Iris pigment epithelial cell (primary cell): ENCODE measurements around the gene OR52E8.

Source experiments
- DNase-seq: peaks from one replicate; pipeline ENCODE4 v3.0.0-alpha.2; 2011; ENCODE audit warnings: low read depth

Gene OR52E8

DNA sequence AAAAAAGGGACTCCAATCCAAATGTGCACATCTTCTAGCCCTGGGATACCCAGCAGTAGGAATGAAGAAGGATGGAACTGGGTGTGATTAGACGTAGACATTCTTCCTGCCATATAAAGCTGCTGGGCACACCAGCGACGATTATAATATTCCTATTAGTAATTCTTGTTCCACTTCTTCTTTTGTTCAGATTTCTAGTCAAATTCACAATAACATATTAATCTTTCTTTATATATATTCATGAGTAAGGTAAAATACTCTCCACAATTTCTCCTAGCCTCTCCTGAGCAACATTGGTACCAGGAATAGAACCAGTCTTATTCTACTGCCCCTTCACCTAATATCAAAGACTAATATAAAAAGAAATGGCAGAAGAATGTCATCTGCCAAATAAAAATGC, at the start of gene OR52E8:
Gene OR52E8 (minus strand): TSS at position 101 of the 400 bp plus-strand sequence. CDS start 0 bp downstream, at position 101.
- no peak for DNase-seq

DNA sequence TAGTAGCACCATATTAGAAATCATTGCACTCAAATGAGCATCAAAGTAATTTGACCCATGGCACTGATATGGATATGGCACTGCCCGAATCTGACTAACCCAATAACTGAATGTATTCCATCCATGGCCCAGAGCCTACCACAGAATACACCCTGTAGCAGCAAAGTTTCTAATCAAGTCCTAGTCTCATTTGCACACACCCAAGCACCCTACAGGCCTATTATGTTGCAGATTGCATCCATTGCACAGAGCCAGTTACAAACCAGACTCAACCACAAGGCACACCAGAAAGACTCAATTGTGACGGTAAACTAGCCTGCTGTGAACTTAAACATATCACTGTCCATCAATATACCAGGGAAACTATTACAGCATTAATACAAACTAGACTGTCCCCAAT, 42.0 kb upstream of the OR52E8 start:
- DNase-seq = no peak

DNA sequence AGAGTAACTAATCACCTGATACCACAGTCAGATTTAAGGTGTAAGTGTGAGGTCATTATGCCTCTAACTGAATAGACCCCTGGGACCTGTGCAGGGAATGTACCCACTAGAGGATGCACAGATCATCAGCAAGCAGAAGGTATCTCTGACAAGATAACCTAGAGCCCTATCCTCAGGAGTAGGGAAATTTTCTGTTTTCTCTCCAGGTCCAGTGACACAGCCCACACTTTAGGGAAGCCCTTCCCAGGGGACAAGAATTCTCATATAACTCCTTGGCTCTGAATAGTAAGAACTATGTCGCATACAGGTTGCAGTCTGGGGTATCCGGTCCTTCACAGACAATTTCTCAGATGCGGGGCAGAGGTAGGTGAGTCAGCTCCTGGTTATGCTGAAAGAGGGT, 35.4 kb upstream of the OR52E8 start, which contains the start of gene OR52E5:
Gene OR52E5 (plus strand): TSS at position 301 of the 400 bp plus-strand sequence. CDS start 7,569 bp downstream, outside the sequence.
- DNase-seq = no peak

DNA sequence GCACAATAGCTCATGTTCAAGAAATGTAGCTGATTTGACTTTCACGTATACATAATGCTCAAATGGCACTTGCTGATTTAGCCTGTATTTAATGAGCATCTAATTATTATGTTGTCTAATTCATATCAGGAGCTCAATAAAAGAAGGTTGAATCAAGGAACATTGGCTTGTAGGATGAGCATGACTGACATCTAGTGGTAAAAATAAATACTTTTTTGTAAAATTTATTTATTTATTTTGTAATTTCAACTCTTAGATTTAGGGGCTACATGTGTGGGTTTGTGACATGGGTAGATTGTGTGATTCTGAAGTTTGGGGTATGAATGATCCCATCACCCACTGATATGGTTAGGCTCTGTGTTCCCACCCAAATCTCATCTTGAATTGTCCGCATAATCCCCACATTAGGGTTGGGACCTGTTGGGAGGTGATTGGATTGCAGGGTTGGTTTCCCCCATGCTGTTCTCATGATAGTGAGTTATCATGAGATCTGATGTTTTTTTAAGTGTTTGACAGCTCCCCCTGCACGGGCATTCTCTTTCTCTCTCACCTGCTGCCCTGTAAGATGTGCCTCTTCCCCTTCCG, 33.8 kb upstream of the OR52E8 start:
- peak; percentile 2 for DNase-seq

DNA sequence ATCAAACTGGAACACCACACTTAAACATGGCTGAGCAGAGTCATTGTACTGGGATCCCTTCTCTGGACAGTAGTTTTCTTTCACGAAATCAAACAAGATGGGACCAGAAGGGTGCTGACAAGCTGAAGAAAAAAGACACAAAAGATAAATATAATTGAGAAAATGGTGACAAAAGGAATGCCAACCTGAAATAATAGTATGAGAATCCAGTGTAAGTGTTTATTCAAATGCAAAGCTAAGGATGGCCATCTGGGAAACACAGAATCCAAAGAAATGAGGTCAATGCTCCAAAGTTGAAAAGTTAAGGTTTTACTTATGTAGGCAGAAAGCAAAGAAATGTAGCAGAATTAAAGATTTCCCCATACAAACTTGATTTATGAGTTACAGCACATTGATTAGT, 30.2 kb upstream of the OR52E8 start:
- DNase-seq = no peak

DNA sequence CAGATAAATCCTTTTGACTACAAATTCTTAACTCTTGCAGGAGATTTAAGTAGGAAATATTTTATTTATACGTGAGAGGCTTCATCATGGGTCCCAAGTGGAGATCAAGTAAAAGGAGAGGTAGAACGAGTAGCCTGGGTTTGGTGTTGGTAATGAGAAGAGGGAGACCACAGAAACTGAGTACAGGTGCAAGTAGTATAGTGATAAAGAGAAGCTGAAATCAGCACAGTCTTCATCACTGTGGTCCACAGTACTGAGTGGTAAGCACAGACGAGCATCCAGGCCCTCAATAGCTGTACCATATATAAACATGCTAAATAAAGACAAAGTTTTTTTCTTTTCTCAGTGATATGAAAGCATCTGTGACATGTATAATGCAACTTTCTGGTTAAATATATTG, 29.7 kb upstream of the OR52E8 start:
- DNase-seq = no peak

DNA sequence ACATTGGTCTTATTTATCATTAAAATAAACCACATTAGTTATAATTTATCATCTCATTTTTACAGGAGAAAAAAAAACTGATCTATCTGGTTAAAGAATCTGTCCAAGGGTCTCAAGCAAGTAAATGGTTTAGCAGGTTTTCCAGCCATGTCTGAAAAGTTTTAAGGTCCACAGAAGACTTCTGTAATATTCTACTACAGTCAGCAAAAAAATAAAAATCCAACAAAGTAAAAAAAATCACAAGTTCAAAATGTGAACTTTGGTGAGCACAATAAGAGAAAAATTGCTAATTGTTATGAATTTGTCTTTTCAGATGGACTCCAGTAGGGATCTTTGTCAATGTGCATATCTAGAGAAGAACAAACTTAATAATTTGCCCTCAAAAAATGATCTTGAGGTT, 24.3 kb upstream of the OR52E8 start:
- no peak for DNase-seq

DNA sequence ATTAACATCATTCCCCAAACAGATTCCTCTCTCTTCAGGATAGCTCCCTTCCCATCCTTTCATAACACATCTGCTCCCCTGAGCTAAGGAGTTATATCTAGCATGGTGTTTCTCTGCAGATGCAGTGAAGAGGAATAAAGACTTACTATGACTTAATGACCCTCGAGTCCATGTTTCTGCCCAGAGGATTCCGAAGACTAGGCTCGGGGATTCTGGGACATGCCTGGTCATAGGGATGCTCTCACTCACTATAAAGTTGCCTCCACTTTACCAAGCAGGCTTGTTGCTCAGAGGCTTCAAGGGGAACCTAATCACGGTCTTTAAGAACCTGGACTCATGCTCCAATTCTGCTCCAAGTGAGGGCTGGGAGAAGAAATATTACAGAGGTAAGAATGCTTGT, 22.8 kb upstream of the OR52E8 start, which contains the start of gene OR52E4:
Gene OR52E4 (plus strand): TSS at position 301 of the 400 bp plus-strand sequence. CDS start 3,664 bp downstream, outside the sequence.
- DNase-seq = no peak

DNA sequence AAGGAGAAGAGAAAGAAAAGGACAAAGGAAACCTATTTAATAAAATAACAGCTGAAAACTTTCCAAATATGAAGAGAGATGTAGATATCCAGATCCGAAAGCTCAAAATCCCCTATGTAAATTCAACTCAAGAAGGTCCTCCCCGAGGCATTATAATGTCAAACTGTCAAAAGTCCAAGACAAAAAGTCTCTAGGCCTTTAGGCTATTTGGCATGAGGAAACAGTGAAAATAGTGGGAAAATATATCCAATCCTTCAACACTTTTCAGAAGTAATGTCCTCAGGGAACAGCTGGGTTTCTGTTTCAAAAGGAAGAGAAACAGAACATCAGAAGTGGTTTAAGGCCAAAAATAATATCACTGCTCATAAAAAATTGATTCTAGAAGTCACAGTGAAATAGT, 21.1 kb upstream of the OR52E8 start:
- no peak for DNase-seq

DNA sequence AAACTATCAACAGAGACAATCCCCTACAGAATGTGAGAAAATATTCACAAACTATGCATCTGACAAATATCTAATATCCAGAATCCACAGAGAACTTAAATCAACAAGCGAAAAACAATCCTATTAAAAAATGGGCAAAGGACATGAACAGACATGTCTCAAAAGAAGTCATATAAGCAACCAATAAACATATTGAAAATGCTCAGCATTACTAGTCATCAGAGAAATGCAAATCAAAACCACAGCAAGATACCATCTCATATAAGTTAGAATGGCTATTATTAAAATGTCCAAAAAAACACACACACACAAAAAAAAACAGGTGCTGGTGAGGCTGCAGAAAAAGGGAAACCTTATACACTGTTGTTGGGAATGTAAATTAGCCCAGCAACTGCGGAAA, 8.3 kb upstream of the OR52E8 start:
- DNase-seq = no peak

DNA sequence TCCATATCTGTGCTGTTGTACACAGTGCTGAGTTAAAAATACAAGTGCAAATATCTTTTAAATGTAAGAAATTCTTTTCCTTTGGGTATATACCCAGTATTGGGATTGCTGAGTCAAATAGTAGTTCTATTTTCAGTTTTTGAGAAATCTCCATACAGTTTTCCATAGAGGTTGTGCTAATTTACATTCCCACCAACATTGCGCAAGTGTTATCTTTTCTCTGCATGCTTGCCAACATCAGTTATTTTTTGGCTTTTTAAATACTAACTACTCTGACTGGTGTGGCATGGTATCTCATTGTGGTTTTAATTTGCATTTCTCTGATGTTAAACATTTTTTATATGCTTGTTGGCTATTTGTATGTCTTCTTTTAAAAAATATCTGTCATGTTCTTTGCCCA, 6.5 kb downstream of the OR52E8 start:
- no peak for DNase-seq

DNA sequence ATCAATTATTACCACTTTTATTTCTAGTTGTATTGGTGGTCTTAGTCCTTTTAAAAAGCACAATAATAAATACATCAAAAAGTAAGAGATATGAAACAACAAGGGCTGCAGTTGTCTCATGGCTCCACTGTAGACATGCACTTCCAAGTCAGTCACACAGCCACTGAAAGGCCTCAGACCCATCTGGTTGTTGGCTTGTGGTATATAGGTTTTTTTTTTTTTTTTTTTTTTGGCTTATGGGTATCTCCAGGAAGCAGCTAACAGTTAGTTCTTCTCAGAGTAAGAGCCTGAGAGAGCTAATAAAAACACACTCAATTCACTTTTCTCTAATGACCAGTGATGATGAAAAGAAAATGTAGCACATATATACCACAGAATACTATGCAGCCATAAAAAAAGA, 9.8 kb downstream of the OR52E8 start:
- no peak for DNase-seq

DNA sequence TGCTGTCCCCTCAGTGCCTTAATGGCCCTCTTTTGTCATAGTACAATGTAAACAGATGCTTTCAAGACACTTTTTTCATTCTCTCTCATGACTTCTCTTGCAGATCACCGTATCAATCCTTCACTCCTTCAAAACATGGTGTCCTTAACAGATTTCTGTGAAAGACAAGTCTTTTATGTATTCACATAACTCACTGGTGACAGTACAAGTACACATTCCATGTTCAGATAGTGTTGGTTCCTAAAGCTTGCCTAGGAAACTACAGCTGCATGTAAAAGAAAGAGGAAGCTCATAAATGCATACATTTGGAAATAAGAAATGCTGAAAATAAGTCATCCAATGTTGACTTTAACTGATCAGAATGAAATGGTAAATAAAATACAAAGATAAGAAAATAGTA, 10.8 kb downstream of the OR52E8 start:
- DNase-seq = no peak

DNA sequence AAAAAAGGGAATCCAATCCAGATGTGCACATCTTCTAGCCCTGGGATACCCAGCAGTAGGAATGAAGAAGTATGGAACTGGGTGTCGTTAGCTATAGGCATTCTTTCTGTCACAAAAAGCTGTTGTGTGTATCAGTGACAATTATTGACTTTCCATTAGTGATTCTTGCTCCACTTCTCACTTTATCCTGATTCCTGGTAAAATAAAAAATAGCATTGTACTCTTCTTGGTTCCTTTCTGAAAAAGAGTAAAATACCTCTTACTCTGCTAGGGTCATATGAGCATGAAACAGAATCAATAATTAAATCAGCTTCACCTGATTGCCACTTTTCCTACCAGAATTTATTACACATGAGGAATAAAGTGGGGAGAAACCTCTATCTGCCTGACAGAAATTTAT, 15.7 kb downstream of the OR52E8 start, which contains the start of gene OR52E6:
Gene OR52E6 (minus strand): TSS at position 101 of the 400 bp plus-strand sequence. CDS start 0 bp downstream, at position 101.
- no peak for DNase-seq

DNA sequence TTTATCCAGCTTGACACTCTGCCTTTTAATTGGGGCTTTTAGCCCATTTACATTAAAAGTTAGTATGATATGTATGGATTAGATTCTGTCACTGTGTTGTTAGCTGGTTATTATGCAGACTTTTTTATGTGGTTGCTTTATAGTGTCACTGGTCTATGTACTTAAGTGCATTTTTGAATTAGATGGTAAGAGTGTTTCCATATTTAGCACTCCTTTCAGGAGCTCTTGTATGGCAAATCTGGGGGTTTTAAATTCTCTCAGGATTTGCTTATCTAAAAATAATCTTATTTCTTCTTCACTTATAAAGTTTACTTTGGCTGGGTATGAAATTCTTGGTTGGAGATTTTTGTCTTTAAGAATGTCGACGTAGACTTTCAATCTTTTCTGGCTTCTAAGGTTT, 19.8 kb downstream of the OR52E8 start:
- DNase-seq = no peak

DNA sequence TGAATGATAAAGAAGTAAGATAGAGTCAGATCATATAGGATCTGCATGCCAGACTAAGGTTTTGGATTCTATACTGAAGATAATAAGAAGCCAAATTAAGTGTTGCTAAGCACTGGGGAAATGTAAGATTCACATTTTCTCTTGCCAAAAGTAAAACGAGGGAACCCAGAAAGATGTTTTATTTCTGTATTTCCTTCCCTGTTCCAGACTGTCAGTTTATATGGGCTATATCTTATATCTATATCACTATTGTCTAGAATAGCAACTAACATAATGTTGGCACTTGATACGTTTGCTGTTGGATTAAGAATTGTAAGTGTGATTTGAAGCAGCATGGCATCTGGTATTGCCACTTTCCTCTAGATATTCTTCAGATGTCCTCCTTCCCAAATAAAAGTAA, 24.0 kb downstream of the OR52E8 start:
- no peak for DNase-seq

DNA sequence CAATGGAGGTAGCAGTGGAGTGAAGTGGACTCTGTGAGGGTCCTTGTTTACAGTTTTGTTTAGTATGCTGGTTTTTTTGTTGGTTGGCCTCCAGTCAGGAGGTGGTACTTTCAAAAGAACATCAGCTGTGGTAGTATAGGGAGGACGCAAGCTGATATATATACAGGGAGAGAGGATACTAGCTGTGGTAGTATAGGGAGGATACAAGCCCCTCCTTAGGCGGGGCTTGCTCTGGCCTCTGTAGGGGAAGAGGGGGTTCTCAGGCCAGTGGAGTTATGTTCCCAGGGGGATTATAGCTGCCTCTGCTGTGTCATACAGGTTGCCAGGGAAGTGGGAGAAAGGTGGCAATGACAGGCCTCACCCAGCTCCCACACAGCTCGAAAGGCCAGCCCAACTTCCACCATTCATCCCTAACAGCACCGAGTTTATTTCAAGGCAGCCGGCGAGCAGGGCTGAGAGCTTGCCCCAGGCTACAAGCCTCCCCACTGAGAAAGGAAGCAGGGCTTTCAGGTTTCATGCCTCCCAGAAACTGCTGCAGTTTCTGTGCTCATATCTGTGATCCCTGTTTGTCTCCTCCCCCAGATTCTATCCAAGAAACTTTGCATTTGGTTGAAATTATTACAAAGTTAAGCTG, 26.2 kb downstream of the OR52E8 start:
- no peak for DNase-seq

DNA sequence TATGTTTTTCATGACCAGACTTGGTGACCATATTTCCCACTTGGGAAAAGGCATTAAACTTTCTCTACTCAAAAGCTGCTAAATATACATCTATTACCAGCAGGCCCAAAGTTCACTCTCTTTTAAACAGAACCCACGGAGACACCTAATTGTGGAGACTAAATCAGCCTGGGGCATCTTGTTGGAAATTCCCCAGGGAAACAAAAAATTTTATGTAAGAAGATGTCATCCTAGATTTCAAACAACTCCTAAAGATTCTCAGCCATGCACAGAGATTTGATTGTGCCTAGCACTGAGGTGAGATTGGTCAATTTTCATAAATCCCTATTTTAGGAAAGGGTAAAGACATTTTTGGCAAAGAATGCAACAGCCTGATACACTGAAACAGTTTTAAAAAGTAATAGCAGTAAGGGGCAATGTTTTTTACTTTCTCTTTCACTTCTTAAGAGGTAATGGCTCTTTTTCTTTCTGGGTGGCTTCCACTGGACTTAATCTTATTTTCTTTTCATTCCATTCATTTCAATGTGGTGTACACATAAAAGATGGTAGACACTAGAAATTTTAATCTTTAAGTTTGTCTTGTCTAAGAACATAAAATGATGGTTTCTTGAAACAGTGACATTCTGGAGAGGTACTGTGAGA, 39.1 kb downstream of the OR52E8 start:
- no peak for DNase-seq

DNA sequence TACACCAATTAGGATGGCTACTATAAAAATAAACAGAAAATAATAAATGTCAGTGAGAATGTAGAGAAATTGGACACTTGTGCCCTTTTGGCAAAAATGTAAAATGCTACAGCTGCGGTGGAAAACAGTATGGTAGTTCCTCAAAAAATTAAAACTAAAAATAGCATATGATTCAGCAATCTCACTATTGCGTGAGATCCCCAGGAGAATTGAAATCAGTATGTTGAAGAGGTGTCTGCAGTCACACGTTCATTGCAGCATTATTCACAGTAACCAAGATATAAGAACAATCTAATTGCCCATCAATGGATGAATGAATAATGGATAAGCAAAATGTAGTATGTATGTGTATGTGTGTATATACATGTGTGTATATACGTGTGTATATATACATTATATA, 42.0 kb downstream of the OR52E8 start:
- DNase-seq = no peak

DNA sequence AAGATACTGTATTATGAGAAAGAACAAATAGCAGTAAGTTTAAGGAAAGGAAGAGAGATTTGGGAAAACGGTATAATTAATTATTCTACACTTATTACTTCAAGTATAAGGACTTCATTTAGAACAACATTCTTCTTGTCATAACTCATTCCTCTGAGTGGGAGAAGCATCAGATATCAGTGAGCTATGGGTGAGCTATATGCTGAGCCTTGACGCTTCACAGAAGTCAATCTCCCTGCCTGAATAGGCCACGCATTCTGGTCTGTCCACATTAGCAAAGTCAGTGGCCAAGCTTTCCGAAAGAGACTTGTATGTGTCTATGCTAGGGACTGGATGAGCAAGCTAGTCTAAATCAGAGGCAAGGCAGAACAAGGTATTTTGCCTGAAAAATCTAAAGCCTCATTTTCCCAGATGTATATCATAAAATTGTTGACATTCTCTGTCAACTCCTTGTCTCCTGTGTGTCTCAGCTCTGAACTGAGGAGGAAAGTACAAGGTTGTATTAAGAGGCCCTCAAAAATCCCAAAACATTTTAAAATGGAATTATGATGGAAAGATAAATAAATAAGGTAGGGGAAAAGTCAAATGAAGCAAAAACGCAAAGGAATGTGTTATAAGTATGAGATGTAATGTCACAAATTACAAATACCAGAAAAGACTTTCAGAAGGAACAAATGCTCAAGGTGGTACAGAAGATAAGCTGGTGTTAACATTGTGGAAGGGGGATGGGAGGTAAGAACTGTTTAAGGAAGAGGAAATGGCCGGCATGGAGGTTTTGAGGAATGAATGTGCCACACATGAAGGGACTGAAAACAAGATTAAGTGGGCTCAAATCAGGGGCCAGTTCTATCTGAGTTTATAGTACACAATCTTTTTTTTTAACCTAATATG, 47.3 kb downstream of the OR52E8 start:
- no peak for DNase-seq

DNA sequence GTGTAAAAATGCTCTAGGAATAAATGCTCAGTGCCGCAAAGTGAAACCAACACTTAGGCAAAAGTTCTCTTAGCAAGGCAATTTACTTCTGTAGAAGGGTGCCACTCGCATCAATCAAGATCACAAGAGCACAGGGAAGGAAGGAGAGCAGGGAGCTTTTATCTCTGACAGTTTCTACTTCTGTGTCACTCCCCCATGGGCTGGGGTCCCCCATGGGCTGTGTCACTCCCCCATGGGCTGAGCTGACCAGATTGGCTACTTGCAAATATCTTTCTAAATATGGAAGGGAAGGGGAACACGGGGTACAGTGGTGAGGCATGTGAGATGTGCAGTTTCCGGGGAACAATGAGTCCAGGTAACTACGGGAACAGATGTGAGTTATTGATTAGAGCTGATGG, 48.4 kb downstream of the OR52E8 start:
- no peak for DNase-seq

DNA sequence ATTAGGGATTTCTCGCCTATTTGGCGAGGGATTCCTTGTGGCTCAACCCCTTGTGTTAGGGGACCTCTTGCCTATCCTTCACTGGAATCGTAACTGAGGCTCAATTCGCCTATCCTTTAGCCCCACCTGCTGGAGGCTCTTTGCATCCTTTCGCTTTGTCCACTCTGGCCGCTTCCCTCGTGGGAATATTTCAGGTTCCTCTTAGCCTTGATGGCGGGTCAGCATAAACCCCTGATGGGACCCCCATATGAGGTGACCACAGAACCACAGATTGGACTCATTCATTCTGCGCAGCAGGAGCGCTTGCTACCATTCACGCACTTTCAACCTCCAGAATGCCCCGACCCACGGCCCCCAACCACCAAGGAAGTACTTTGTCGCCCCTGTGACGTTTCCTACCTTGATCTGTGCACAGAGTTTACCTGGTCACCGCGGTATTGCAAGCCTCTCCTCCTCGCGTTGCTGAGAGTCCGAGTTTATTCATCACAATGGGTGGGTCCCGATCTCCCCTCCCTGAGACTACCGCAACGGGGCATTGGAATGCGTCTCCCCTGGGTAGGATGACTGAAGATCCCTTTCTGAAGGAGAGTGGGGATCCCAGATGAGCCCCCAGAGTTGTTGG, 48.9 kb downstream of the OR52E8 start, which contains the start of gene OR52N2:
Gene OR52N2 (plus strand): TSS at position 425 of the 622 bp plus-strand sequence. CDS start 11,412 bp downstream, outside the sequence.
- peak; percentile 59 for DNase-seq
